Left cardiac atrium (tissue), 4 donors: Measurements from ENCODE around the gene SHANK3. TPM values are rescaled to one million over a fixed set of nuclear protein-coding genes. Genes with fewer than 3 reads are reported as not detected.
"Not testable (repeated sequence)": the region's sequence is repeated elsewhere in the genome, so short reads cannot be mapped to it uniquely, and the experiment has no call there.

Experiments used
- ATAC-seq, 2 donors: fragments of 200-7000 bp; cut with Tn5 transposase; one replicate each; pipeline ENCODE4 v1.9.1; 2020; ENCODE audit warnings: mild to moderate bottlenecking in 2 of 2, moderate library complexity in 2 of 2
- DNase-seq: peaks from one replicate; pipeline ENCODE4 v3.0.0-alpha.2; 2020
- intact Hi-C, 2 donors: fragments of 100-400 bp; cut with DNase I; formaldehyde crosslinking; loops; one replicate each; pipeline versions ENCODE4 v1.14.1 to v1.15.1; 2022 to 2023
- total RNA-seq, 2 donors: library from RNA; stranded (reverse); fragmentation: NEBNext Ultra II Directional; extraction: Animal tissue kit (Norgen Biotek cat#: 25700); gene quantifications; one replicate each; pipeline ENCODE4 v1.2.1, GENCODE V29; 2021
- donor health status: DM: no; HTN: yes; CAD: no.
- donor health status: DM: no; HTN: yes; CAD: no; lungs with severe emphysema.
- donor health status: DM: yes; HTN: yes; CAD: no.
- donor health status: Dilated cardiomyopathy.

Gene SHANK3
- total RNA-seq, 2 donors from 2014 or later: 19.5 to 34.1 TPM

- intact Hi-C loops, ATAC-seq, DNase-seq: not testable (repeated sequence)
Measured at GRCh38 chr22:50643021-50643820, 29.4 kb upstream of the SHANK3 start.

- DNase-seq, intact Hi-C loops, ATAC-seq: not testable (repeated sequence)
Measured at GRCh38 chr22:50643821-50644101, 28.9 kb upstream of the SHANK3 start.

GRCh38 chr22:50653256-50653655 is 19.4 kb upstream of the SHANK3 start:
- no peak for DNase-seq

GRCh38 chr22:50654664-50655063 is 18.0 kb upstream of the SHANK3 start:
- intact Hi-C loops, DNase-seq, ATAC-seq: not testable (repeated sequence)

More at GRCh38 chr22:50653256-50653655, 19.4 kb upstream of the SHANK3 start:
- no peak for ATAC-seq
- intact Hi-C loops: no loop called here

GRCh38 chr22:50656122-50657070 is 16.2 kb upstream of the SHANK3 start:
- ATAC-seq: peak; percentile 85 to 92
- intact Hi-C loops: no loop called here
- peak; percentile 67 for DNase-seq

- intact Hi-C loops: no loop called here
Measured at GRCh38 chr22:50657925-50658324, 14.7 kb upstream of the SHANK3 start.

GRCh38 chr22:50659711-50660110 is 12.9 kb upstream of the SHANK3 start:
- intact Hi-C loops, ATAC-seq, DNase-seq: not testable (repeated sequence)

More at GRCh38 chr22:50657925-50658324, 14.7 kb upstream of the SHANK3 start:
- DNase-seq (no peak), ATAC-seq (no peak)

GRCh38 chr22:50660306-50660705 is 12.3 kb upstream of the SHANK3 start:
- no peak for ATAC-seq
- intact Hi-C loops: no loop called here
- DNase-seq: no peak

GRCh38 chr22:50665212-50665611 is 7.4 kb upstream of the SHANK3 start:
- no peak for DNase-seq
- ATAC-seq: no peak
- intact Hi-C loops: no loop called here

- no peak for ATAC-seq
- intact Hi-C loops: no loop called here
Measured at GRCh38 chr22:50665738-50666137, 6.9 kb upstream of the SHANK3 start.

GRCh38 chr22:50670513-50670912 is 2.1 kb upstream of the SHANK3 start:
- DNase-seq (peak; percentile 33), ATAC-seq (peak in 1 of 2 donors; percentile 5)
- intact Hi-C loops: no loop called here

More at GRCh38 chr22:50665738-50666137, 6.9 kb upstream of the SHANK3 start:
- DNase-seq: no peak

GRCh38 chr22:50670914-50671538 is 1.6 kb upstream of the SHANK3 start:
- intact Hi-C loops: no loop called here
- ATAC-seq (no peak), DNase-seq (no peak)

GRCh38 chr22:50671641-50672040 is 982 bp upstream of the SHANK3 start:
- intact Hi-C loops: no loop called here
- ATAC-seq (peak in 1 of 2 donors; percentile 20), DNase-seq (peak; percentile 55)

- ATAC-seq (peak in 1 of 2 donors; percentile 2), DNase-seq (no peak)
- intact Hi-C loops: no loop called here
Measured at GRCh38 chr22:50672041-50672440, 582 bp upstream of the SHANK3 start.

GRCh38 chr22:50673231-50674129 is 857 bp downstream of the SHANK3 start:
- DNase-seq (peak; percentile 35), ATAC-seq (no peak)
- intact Hi-C loops: no loop called here

- DNase-seq: peak; percentile 23
- intact Hi-C loops: no loop called here
- no peak for ATAC-seq
Measured at GRCh38 chr22:50674130-50674500, 1.5 kb downstream of the SHANK3 start.

- intact Hi-C loops: no loop called here
- DNase-seq: peak; percentile 26
Measured at GRCh38 chr22:50674606-50675552, 2.3 kb downstream of the SHANK3 start.

More at GRCh38 chr22:50674606-50675552, 2.3 kb downstream of the SHANK3 start:
- ATAC-seq: no peak
